GM12873 (cell line): ENCODE data around the gene LIPT2.

Source experiments
- TF ChIP-seq, protein P1 (sequence below): IDR thresholded peaks from 2 replicates; pipeline ENCODE4 v1.5.1; 2012; ENCODE audit warnings: low read depth, mild to moderate bottlenecking, moderate library complexity, low read length, control low read depth; ENCODE audit not compliant: insufficient read depth; ENCODE audit errors: missing control alignments

The LIPT2 gene

DNA sequence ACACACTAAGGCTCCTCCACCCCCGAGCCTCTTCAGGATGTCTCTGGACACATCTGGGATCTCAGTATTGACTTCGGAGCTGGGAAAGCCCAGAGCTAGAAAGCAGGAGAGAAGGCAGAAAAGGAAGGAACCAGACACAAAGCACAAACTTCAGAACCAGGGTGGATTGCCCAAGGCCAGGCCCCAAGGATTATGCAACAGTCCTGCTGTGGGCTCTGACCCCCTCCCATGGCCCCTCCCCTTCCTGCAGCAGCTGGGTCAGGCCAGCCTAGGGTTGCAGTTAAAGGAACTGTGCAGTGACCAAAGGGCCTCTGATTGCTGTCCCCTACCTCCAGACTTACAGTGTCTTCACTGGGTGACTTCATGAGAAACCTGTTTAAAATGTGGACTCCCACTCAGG lies 31.5 kb downstream of the LIPT2 start:
- TF ChIP-seq, protein P1, sequence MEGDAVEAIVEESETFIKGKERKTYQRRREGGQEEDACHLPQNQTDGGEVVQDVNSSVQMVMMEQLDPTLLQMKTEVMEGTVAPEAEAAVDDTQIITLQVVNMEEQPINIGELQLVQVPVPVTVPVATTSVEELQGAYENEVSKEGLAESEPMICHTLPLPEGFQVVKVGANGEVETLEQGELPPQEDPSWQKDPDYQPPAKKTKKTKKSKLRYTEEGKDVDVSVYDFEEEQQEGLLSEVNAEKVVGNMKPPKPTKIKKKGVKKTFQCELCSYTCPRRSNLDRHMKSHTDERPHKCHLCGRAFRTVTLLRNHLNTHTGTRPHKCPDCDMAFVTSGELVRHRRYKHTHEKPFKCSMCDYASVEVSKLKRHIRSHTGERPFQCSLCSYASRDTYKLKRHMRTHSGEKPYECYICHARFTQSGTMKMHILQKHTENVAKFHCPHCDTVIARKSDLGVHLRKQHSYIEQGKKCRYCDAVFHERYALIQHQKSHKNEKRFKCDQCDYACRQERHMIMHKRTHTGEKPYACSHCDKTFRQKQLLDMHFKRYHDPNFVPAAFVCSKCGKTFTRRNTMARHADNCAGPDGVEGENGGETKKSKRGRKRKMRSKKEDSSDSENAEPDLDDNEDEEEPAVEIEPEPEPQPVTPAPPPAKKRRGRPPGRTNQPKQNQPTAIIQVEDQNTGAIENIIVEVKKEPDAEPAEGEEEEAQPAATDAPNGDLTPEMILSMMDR = no peak

DNA sequence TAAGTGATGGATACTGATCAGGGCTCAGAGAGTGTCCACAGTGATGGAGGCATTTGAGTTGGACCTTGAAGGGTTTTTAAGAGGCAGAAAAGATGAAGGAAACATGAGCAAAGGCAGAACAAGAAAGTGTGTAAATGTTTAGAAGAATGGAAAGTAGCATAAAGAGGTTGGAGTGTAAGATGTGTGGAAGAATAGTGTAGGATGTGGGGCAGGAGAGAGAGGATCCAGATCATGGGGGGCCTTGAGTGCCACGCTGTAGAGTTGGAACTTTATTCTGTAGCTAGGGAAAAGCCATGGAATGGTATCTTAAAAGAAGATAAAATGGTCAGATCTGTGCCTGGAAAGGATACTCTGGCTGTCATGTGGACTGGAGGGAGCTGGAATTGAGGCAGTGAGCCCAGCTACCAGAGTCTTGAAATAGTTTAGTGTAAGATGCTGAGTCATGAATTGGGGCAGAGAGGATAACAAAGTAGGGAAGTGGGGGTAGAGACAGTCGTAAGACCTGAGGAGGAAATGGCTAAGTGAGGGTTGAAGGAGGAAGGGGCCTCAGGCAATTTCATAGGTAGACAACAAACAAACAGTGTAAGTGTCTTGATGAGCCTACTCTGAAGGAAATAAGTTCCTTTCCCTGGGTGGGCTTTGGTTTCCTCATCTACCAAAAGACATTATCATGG lies 32.9 kb downstream of the LIPT2 start:
- TF ChIP-seq, protein P1 = no peak

DNA sequence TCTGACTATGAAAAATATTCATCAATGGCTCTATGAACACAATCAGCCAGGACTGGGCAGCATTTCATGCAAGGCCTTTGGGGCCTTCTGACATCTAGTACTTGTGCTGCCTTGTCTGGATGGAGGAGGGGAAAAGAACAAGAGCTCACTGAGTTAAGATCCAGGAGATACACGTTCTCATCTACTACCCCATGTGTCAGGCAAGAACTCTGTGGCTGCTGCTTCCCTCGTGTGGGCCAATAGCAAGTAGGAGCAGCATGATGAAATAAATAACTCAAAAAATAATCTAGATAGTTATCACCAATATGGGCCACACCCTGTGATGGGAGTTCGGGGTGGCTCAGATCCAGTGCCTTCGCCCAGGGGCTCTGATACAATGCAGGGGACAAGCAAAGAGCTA lies 33.5 kb downstream of the LIPT2 start:
- TF ChIP-seq, protein P1 = no peak

DNA sequence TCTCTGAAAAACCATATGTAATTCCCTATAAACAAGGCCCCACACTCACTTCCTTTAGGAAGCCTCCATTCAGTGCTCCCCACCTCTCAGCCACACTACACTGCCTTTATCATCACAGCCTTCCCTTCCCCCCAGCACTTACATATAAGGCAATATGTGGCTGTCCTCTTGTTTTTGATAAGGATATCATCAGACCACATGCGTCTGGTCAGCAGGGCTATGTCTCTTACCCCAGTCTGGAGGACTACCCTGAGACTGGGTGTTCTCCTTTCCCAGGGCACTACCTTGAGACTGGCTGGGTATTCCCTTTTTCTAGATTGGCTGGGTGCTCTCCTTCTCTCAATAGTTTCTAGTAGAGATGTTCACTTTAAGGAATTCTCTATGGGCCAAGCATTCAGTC lies 33.9 kb downstream of the LIPT2 start:
- TF ChIP-seq, protein P1 = no peak

DNA sequence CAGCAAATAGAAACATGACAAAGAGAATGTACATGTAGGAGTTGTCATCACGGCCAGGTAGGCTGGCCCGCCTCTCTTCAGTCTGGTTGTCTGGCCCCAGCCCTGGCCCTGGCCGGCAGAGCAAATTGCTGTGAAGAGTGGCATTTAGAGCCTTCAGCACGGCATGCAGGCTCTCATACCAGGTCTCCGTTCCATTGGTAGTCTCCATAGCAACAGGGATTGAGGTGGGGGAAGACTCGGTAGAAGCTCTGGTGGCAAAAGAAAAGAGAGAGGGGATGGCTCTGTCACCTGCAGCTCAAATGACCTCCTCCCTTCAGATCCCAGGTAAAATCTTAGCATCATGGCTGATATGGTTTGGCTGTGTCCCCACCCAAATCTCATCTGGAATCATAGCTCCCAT lies 36.2 kb downstream of the LIPT2 start:
- TF ChIP-seq, protein P1 = no peak

DNA sequence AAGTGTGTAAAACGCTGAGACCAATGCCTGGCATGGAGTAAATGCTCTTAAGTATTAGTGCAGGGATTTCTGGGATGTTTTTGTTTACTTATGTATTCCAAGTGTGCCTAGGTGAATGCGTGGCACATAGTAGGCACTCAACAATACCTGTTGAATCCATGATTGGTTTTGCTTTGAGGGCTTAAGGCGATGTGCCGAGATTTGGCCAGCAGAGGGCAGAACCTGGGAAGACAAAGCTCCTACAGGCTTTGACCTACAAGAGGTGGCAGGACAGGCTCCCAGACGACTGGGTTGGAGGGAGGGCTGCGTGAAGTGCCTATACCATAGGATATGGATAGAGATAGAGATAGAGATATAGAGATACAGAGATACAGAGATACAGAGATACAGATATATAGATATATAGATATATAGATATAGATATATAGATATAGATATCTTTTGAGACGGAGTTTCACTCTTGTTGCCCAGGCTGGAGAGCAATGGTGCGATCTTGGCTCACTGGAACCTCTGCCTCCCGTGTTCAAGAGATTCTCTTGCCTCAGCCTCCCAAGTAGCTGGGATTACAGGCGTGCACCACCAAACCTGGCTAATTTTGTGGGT lies 40.0 kb downstream of the LIPT2 start:
- TF ChIP-seq, protein P1 = peak; percentile 84

DNA sequence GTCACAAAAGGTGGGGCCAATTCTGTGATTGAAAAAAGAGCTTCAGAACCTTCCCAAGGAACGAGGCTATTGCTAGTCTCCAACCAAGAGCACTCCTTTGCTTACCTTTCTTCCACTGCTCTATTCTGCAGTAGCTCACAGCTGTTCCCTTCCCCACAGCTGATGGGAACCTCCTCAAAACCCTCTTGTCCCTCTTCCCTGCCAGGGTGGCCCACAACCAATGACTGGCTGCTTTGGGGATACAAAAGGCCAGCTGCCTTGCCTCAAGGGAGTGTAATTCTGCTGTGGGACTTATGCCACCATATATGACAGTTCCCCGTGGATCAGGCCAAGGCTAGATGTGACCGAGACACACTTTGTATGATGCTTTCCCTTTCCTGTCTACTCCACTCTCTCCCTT lies 41.2 kb downstream of the LIPT2 start:
- TF ChIP-seq, protein P1 = no peak
